ENCODE data around the gene PKD2L1.
"Not testable (repeated sequence)": the region's sequence is repeated elsewhere in the genome, so short reads cannot be mapped to it uniquely, and the experiment has no call there.

PKD2L1 gene

GRCh38 chr10:100297242-100297641 is 32.8 kb downstream of the PKD2L1 start:
- DNase-seq (ENCODE audit: extremely low spot score): no peak
- TF ChIP-seq BHLHE40 (IDR thresholded peaks at IDR 0.05; ENCODE audit: borderline replicate concordance): no peak
- no peak for TF ChIP-seq CTBP1 (IDR thresholded peaks at IDR 0.05; ENCODE audit: borderline replicate concordance)
- no peak for TF ChIP-seq PKNOX1 (IDR thresholded peaks at IDR 0.05)
- no peak for TF ChIP-seq FOXK2 (IDR thresholded peaks at IDR 0.05)
- TF ChIP-seq FOXA1 (IDR thresholded peaks at IDR 0.05): no peak
- TF ChIP-seq ELF4 (IDR thresholded peaks at IDR 0.05): no peak
- TF ChIP-seq L3MBTL2 (conservative IDR thresholded peaks at IDR 0.05): no peak
- TF ChIP-seq NFRKB (IDR thresholded peaks at IDR 0.05): no peak
- no peak for TF ChIP-seq FOXM1 (IDR thresholded peaks at IDR 0.05; ENCODE audit: borderline replicate concordance)
- no peak for TF ChIP-seq SP1 (IDR thresholded peaks at IDR 0.05)
- TF ChIP-seq ARNT (IDR thresholded peaks at IDR 0.05): no peak
- TF ChIP-seq TARDBP (IDR thresholded peaks at IDR 0.05): no peak
- TF ChIP-seq SUZ12 (IDR thresholded peaks at IDR 0.05): no peak
- TF ChIP-seq LEF1 (IDR thresholded peaks at IDR 0.05; ENCODE audit: borderline replicate concordance): no peak
- TF ChIP-seq HDGF (IDR thresholded peaks at IDR 0.05; ENCODE audit: borderline replicate concordance): no peak
- no peak for TF ChIP-seq ZNF384 (IDR thresholded peaks at IDR 0.05)
- ChIA-PET POLR2A (interaction anchor here (3.2 kb wide), 1 partner anchor 11 kb away, joined by 25 read pairs; the partner anchor contains the start of gene BLOC1S2), CTCF (interaction anchor here (1.2 kb wide), 1 partner anchor 45 kb away, joined by 3 read pairs; no protein-coding TSS in a partner anchor)

GRCh38 chr10:100293066-100293465 is 37.0 kb downstream of the PKD2L1 start:
- DNase-seq (ENCODE audit: extremely low spot score): no peak
- ChIA-PET POLR2A (no interaction called here), CTCF (no interaction called here)
- TF ChIP-seq SUZ12 (IDR thresholded peaks at IDR 0.05) (no peak), ELF4 (IDR thresholded peaks at IDR 0.05) (no peak), PKNOX1 (IDR thresholded peaks at IDR 0.05) (no peak), TARDBP (IDR thresholded peaks at IDR 0.05) (no peak), HDGF (IDR thresholded peaks at IDR 0.05; ENCODE audit: borderline replicate concordance) (no peak), ARNT (IDR thresholded peaks at IDR 0.05) (no peak), FOXM1 (IDR thresholded peaks at IDR 0.05; ENCODE audit: borderline replicate concordance) (no peak), FOXA1 (IDR thresholded peaks at IDR 0.05) (no peak), CTBP1 (IDR thresholded peaks at IDR 0.05; ENCODE audit: borderline replicate concordance) (no peak), SP1 (IDR thresholded peaks at IDR 0.05) (no peak), LEF1 (IDR thresholded peaks at IDR 0.05; ENCODE audit: borderline replicate concordance) (no peak)

- DNase-seq (ENCODE audit: extremely low spot score); POLR2A ChIA-PET: not testable (repeated sequence)
- CTCF ChIA-PET: interaction anchor here (0.7 kb wide), 1 partner anchor 12 kb away, joined by 3 read pairs; no protein-coding TSS in a partner anchor
These were observed 37.7 kb downstream of the PKD2L1 start for GRCh38 chr10:100292300-100292699.

- DNase-seq (ENCODE audit: extremely low spot score): no peak
- TF ChIP-seq BHLHE40 (IDR thresholded peaks at IDR 0.05; ENCODE audit: borderline replicate concordance) (no peak), TARDBP (IDR thresholded peaks at IDR 0.05) (no peak), PKNOX1 (IDR thresholded peaks at IDR 0.05) (no peak), NFRKB (IDR thresholded peaks at IDR 0.05) (no peak), CTBP1 (IDR thresholded peaks at IDR 0.05; ENCODE audit: borderline replicate concordance) (no peak), HDGF (IDR thresholded peaks at IDR 0.05; ENCODE audit: borderline replicate concordance) (no peak), SP1 (IDR thresholded peaks at IDR 0.05) (no peak), ELF4 (IDR thresholded peaks at IDR 0.05) (no peak), FOXK2 (IDR thresholded peaks at IDR 0.05) (no peak), SUZ12 (IDR thresholded peaks at IDR 0.05) (no peak), ZNF384 (IDR thresholded peaks at IDR 0.05) (no peak)
- ChIA-PET CTCF (interaction anchor here (0.7 kb wide), 1 partner anchor 13 kb away, joined by 3 read pairs; no protein-coding TSS in a partner anchor), POLR2A (no interaction called here)
These were observed 38.7 kb downstream of the PKD2L1 start for GRCh38 chr10:100291356-100291755.

GRCh38 chr10:100289641-100290040 is 40.4 kb downstream of the PKD2L1 start:
- no peak for DNase-seq (ENCODE audit: extremely low spot score)
- POLR2A ChIA-PET: interaction anchor here (1.4 kb wide), 1 partner anchor 56 kb away, joined by 3 read pairs; no protein-coding TSS in a partner anchor
- TF ChIP-seq SP1 (IDR thresholded peaks at IDR 0.05) (no peak), HDGF (IDR thresholded peaks at IDR 0.05; ENCODE audit: borderline replicate concordance) (no peak), FOXK2 (IDR thresholded peaks at IDR 0.05) (no peak), TARDBP (IDR thresholded peaks at IDR 0.05) (no peak), CTBP1 (IDR thresholded peaks at IDR 0.05; ENCODE audit: borderline replicate concordance) (no peak)
- CTCF ChIA-PET: no interaction called here

GRCh38 chr10:100288196-100288595 is 41.8 kb downstream of the PKD2L1 start:
- no peak for DNase-seq (ENCODE audit: extremely low spot score)
- ChIA-PET CTCF (interaction anchor here (1.0 kb wide), 1 partner anchor 230 kb away, joined by 3 read pairs; no protein-coding TSS in a partner anchor), POLR2A (no interaction called here)
- TF ChIP-seq CTBP1 (IDR thresholded peaks at IDR 0.05; ENCODE audit: borderline replicate concordance) (no peak), SP1 (IDR thresholded peaks at IDR 0.05) (no peak), SUZ12 (IDR thresholded peaks at IDR 0.05) (no peak), FOXM1 (IDR thresholded peaks at IDR 0.05; ENCODE audit: borderline replicate concordance) (no peak), ARNT (IDR thresholded peaks at IDR 0.05) (no peak), ZNF384 (IDR thresholded peaks at IDR 0.05) (no peak), HDGF (IDR thresholded peaks at IDR 0.05; ENCODE audit: borderline replicate concordance) (no peak), LEF1 (IDR thresholded peaks at IDR 0.05; ENCODE audit: borderline replicate concordance) (no peak), ELF4 (IDR thresholded peaks at IDR 0.05) (no peak), NFRKB (IDR thresholded peaks at IDR 0.05) (no peak), FOXA1 (IDR thresholded peaks at IDR 0.05) (no peak), FOXK2 (IDR thresholded peaks at IDR 0.05) (no peak), TARDBP (IDR thresholded peaks at IDR 0.05) (no peak)
